Right lung (tissue), 5 donors: Measurements from ENCODE around the gene PTPRD. TPM values are rescaled to one million over a fixed set of nuclear protein-coding genes. Genes with fewer than 3 reads are reported as not detected.

Source experiments
- DNase-seq, 2 donors: peaks; one replicate each; pipeline ENCODE4 v3.0.0-alpha.2; 2013
- polyA plus RNA-seq, 5 donors: library from polyadenylated mRNA; unstranded; fragments of 120-200 nt; gene quantifications; one replicate each; pipeline versions ENCODE4 v1.2.1 to v1.2.3, GENCODE V29; 2013; ENCODE audit warnings: inconsistent platforms in 1 of 5, low replicate concordance in 1 of 5; ENCODE audit not compliant: insufficient read length in 5 of 5, insufficient read depth in 1 of 5

The PTPRD gene
- polyA plus RNA-seq, 5 donors: 117 to 156 (median 130) TPM

- DNase-seq: no peak
These were observed 1745.7 kb downstream of the PTPRD start for GRCh38 chr9:8867148-8867547.

GRCh38 chr9:8864545-8864896, 1748.3 kb downstream of the PTPRD start:
- no peak for DNase-seq

DNA sequence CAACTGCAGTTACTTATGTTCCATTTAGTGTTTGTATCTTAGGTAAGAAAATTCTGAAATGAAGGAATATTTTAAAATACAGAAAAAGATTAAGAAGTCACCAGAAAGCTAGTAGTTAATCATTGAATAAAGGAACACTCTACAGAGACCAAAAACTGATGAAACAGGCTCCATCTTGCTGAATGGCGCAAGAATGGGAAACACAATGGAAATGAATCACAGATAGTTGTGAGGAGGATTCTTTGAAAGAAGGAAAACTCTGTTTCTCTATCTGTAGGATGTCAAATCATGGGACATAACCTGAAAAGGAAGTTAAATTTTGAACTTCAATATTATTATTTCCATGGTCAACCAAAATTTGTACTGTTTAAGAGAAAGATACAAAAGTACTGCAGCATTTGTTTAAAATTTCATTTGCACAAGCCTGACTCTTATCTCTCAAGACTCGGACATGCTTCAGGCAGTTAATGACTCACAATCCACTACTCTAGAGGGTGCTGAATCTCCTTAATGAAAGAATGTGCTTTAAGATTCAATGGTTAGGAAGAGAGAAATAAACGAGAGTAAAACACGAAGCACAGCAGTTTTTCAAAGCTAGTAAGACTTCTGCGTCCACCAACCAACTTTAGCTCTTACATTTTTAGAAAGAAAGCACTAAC, 1748.8 kb downstream of the PTPRD start:
- no peak for DNase-seq

DNA sequence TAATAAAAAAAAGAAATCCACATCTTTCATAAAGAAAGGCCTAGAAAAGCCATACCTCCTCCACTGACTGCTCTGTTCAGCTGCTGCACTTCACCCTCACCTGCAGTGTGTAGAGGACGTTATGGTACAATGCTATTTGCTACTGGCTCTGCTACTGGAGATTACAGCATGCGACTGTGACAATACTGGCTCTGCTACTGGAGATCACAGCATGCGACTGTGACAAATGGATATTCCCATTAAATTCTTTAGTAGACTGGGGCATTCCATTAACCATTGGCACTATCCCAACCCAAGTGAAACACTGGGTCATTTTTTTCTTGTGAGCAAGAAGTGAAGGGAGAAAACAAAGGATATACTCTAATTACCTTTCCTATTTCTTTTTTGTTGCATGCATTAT, 1749.7 kb downstream of the PTPRD start:
- no peak for DNase-seq

DNA sequence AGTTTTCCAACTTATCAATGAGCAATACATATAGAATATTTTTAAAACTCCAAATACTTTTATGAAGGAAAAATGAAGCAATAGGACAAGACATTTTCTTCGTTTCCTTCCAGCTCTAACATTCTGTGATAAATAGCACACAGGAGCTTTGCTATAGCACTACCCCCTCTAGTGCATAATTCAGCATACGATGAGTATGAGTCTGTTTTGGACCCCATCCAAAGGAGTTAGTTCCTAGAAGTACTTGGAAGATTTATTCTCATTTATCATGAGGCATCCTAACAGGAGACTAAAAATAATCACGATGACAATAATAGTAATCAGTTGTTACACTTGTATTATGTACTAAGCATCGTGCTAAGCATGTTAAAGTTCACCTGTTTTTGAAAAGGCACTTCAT, 1751.9 kb downstream of the PTPRD start:
- DNase-seq: no peak

- no peak for DNase-seq
These were observed 1752.7 kb downstream of the PTPRD start for GRCh38 chr9:8860086-8860485.

GRCh38 chr9:8859416-8859815, 1753.4 kb downstream of the PTPRD start:
- DNase-seq: no peak

DNA sequence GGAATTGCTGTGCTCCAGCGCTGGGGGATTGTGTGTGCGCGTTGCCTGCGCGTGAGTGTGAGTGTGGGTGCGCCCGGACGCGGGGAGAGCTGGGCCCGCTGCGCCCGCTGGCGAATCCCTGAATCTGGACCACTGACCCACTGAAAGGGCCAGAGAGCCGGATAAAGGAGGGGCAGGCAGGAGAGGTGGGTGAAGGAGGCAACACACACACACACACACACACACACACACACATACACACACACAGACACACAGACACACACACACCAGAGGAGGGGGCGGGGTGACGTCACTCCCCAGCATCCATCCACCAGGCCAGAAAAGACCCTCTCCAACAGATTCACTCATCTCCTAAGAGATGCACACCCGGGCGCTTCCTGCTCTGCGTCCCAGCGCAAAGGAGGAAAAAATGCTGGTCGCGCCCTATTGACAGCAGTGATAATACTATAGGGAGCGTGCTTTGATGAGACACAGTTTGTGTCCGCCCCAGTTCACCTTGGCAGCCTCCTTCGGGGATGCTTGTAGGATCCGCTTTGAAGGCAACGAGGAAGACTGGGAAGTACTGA, 1754.1 kb downstream of the PTPRD start:
- no peak for DNase-seq

DNA sequence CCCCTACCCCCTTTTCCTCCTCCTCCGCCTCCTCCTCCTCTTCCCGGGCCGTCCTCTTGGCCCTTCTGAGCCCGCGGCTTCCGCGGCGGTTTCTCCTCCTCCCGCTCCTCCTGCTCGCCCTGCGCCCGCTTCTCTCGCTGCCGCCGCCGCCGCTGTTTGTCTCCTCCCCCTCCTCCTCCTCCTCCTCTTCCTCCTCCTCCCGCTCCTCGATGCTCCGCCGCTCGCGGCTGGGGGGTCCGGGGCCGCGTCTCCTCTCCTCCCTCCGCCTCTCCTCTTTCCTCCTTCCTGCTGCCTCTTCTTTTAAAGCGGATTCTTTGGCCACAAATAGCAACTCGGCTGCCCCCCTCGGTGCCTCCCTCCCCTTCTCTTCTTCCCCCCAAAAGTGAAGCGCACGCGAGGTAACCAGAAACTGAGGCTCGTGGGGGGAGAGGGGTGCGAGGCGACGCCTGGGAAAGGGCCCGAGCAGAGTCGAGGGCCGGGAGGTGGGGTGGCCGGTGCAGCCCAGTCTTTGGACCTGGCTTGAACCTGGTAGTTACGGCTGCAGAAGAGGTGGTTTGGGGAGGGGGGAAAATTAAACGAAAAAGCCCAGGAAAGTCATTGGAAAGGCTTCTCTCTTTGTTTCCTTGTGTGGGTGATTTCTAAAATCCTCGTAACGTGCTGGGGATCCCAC, 1754.7 kb downstream of the PTPRD start:
- DNase-seq: peak; percentile 84 to 85

- DNase-seq: no peak
These were observed 1755.5 kb downstream of the PTPRD start for GRCh38 chr9:8857068-8857925.

- DNase-seq: no peak
These were observed 1756.3 kb downstream of the PTPRD start for GRCh38 chr9:8856396-8857067.

DNA sequence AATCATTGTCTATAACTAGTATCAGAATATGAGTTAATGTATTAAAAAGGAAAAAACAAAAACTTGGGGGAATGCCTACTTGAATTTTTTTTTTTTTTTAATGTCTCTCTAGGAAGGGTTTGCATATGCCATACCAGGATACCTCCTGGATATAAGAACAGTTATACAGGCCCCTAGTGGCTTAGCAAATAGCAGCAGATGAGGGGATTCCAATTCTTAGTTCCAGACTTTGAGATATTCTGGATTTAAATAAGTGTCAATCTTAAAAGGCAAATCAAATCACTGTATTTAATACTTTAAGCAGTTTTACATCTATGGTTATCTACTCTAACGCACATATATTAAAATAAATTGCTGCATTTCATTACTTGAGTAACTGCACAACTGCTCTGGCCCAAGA, 1757.8 kb downstream of the PTPRD start:
- DNase-seq: no peak

- no peak for DNase-seq
These were observed 1760.4 kb downstream of the PTPRD start for GRCh38 chr9:8852301-8852864.

DNA sequence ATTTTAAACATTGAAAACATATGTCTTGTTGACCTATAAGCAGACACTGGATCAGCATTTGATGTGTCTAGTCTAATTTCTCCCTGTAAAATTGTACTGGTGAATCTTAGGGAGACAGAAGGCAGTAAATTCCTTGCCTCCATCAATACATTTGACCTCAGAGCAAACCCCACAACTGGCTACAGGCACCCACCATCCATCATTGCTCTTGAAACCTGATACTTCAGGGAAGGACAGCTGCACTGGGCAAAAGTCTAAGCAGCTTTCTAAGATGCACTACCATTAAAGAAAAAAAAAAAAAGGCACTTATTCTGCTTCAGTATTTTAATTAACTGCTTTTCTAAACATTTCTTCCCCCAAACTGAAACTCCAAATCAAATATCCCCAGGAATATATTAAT, 1761.9 kb downstream of the PTPRD start:
- DNase-seq: no peak

GRCh38 chr9:8845808-8846207, 1767.0 kb downstream of the PTPRD start:
- DNase-seq: no peak

GRCh38 chr9:8845376-8845775, 1767.4 kb downstream of the PTPRD start:
- no peak for DNase-seq

DNA sequence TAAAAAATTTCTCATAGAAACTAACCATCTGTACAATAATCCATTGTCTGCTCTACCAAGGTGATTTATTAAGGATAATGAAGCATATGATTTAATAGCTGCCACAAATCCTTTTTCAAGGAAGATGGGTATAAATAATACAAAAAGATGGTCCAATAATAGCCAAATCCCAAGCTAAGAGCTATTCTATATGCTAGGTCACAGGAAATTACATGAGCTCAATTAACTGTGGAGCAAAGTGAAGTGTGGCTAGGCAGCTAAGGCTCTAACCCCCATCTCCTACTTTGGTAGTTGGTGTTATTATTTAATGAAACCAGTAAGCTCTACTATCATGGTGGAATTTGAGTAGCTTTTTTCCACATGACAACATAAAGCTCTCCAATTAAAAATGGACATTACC, 1768.3 kb downstream of the PTPRD start:
- no peak for DNase-seq

- DNase-seq: no peak
These were observed 1770.2 kb downstream of the PTPRD start for GRCh38 chr9:8842402-8843193.

DNA sequence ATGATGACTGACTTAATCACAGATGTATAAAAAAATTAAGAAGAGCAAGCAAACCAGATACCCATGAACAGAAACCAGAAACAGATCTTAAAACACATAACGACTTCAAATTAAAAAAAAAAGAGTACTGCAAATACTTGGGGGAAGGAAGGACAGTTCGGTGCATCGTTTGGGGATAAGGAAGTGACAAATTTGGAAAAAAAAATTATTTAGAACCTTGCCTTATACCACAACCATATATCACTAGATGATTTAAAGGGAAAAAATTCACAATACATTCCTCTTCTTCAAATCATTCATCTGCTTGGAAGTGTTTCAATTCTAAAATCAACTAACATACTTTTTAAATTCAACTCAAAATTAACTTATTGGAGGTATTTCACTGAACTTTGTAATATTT, 1774.7 kb downstream of the PTPRD start:
- no peak for DNase-seq

- DNase-seq: no peak
These were observed 1777.5 kb downstream of the PTPRD start for GRCh38 chr9:8835291-8835690.

- DNase-seq: no peak
These were observed 1779.8 kb downstream of the PTPRD start for GRCh38 chr9:8832955-8833354.
